Ectodermal cell (in vitro differentiated cells): ENCODE data around the gene HGD.

Experiments
- H3K27ac ChIP-seq: 2 replicates; pipeline ENCODE4 v1.7.0; 2013; ENCODE audit warnings: mild to moderate bottlenecking, low read depth, low read length; ENCODE audit not compliant: insufficient read depth, poor library complexity, severe bottlenecking
- H3K27me3 ChIP-seq: 2 replicates; pipeline ENCODE4 v1.7.0; 2013; ENCODE audit warnings: mild to moderate bottlenecking, low read length; ENCODE audit not compliant: insufficient read depth, control insufficient read depth, poor library complexity, severe bottlenecking
- H3K36me3 ChIP-seq: one replicate; pipeline ENCODE4 v1.7.0; 2013; ENCODE audit warnings: low read length; ENCODE audit not compliant: control insufficient read depth, insufficient read depth
- H3K4me1 ChIP-seq: one replicate; pipeline ENCODE4 v1.7.0; 2013; ENCODE audit warnings: low read length; ENCODE audit not compliant: control insufficient read depth, insufficient read depth
- H3K4me3 ChIP-seq: 2 replicates; pipeline ENCODE4 v1.7.0; 2013; ENCODE audit warnings: low read depth, low read length, control low read depth; ENCODE audit not compliant: insufficient read depth
- H3K9me3 ChIP-seq: 2 replicates; pipeline ENCODE4 v1.7.0; 2013; ENCODE audit warnings: mild to moderate bottlenecking, low read length, moderate library complexity; ENCODE audit not compliant: control insufficient read depth
- WGBS, 2 experiments: methylation state at CpG; one replicate each; pipeline ENCODE4 v1.1.7; 2013; ENCODE audit warnings: missing lambda C conversion rate in 2 of 2; 5-methylcytosine and 5-hydroxymethylcytosine counted together

Gene HGD

DNA sequence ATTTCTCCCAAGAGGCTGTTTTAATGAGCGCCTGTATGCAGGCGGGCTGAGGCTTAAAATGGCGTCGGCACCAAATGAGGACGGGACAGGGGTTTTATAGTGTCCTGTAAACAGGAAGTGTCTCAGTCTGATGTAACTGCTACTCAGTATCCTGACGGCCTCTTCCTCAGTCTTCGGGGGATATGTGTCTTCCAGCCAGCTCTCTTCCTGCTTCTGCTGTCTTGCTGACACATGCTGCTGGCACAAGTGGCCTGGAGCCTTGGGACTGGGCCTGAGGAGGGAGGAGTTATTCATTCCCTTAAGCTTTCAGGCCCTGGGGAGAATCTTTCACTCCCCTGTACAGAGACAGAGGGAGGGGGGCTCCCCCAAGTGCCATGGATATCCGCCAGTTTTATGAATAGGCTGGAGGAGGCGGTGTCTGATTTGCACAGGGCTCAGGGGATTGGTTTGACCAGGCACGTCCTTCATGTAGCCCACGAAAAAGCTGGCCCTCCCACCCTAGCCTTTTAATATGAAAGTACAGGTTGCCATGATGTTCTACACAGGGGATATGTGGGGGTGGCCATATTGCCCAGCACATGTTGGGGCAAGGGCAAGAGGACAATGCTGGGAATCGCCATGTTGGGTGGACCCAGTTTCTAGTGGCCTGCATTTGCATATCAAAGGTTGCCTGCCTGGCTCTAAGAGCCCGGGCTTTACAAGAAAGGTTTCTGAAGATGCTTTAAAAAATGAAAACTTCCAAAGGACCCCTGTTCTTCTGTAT lies 66.0 kb downstream of the HGD start:
- Histone ChIP-seq H3K4me3 (no peak overlapping the region), H3K27ac (no peak overlapping the region), H3K36me3 (no peaks in the 10 kb centered on the region), H3K4me1 (no peaks in the 10 kb centered on the region), H3K9me3 (no peaks in the 10 kb centered on the region), H3K27me3 (no peaks in the 10 kb centered on the region)
- WGBS, 2 experiments = 92 to 94% methylated on average over 13 of the region's 13 CpGs

DNA sequence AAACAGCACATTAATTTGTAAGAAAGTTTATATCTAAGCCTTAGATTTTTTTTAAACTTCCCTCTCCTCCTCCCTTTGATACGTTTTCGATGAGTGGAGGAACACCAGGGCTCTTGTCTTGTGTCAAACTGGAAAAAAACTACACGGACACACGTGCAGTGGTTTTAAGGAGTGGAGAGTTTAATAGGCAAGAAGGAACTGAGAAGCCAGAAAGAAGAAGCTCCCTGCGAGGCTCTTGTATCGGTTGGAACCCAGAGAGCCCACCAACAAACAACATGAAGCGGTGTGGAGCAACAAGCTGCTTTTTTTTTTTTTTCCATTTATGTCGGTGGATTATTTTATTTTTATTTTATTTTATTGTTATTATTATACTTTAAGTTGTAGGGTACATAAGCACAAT lies 67.3 kb downstream of the HGD start:
- Histone ChIP-seq H3K9me3 (no peaks in the 10 kb centered on the region), H3K27ac (no peak overlapping the region), H3K4me3 (no peak overlapping the region), H3K4me1 (no peaks in the 10 kb centered on the region), H3K36me3 (no peaks in the 10 kb centered on the region), H3K27me3 (no peaks in the 10 kb centered on the region)
- 94% methylated on average over 6 to 7 of the region's 8 CpGs for WGBS, 2 experiments

DNA sequence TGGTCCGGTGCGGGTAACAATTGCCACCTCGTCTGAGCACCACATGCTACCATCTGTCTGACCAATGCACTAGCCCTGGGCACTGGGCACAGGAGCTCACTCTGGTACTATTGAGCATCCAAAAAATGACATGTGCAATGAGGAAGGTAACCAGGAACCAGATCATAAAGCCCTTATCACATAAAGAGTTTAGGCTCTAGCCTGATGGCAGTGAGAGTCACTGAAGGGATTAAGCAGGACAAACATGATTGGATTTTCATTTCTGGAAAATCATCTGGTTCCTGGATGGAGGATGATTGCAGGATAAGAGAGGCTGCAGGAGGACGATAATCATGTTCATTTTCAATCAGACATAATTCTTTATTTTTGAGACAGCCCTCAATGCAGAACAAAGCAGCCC lies 73.5 kb downstream of the HGD start:
- H3K4me1 ChIP-seq = no peaks in the 10 kb centered on the region
- 88 to 92% methylated on average over 3 to 4 of the region's 4 CpGs for WGBS, 2 experiments
- no peak overlapping the region for H3K27ac ChIP-seq
- H3K4me3 ChIP-seq = no peak overlapping the region
- H3K27me3 ChIP-seq = no peaks in the 10 kb centered on the region
- H3K9me3 ChIP-seq = no peaks in the 10 kb centered on the region
- no peaks in the 10 kb centered on the region for H3K36me3 ChIP-seq

DNA sequence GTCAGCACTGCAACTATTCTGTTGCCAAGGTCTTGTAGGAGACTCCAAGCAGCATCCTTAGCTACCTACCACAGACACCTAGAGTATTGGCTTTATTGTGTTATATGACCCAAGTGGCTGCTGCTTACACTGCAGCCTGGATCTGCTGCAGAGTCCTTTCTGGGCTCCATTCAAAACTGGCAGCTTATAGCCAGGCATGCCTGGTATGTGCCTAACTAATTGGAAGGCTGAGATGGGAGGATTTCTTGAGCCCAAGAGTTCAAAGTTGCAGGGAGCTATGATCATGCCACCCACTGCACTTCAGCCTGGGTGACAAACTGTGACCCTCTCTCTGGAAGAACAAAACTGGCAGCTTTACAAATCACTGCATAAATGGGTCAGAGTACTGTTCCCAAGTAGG lies 77.3 kb downstream of the HGD start:
- Histone ChIP-seq H3K9me3 (no peaks in the 10 kb centered on the region), H3K27ac (no peak overlapping the region), H3K36me3 (peaks cover 4% of the 10 kb centered on the region), H3K27me3 (no peaks in the 10 kb centered on the region), H3K4me3 (no peak overlapping the region), H3K4me1 (no peaks in the 10 kb centered on the region)

DNA sequence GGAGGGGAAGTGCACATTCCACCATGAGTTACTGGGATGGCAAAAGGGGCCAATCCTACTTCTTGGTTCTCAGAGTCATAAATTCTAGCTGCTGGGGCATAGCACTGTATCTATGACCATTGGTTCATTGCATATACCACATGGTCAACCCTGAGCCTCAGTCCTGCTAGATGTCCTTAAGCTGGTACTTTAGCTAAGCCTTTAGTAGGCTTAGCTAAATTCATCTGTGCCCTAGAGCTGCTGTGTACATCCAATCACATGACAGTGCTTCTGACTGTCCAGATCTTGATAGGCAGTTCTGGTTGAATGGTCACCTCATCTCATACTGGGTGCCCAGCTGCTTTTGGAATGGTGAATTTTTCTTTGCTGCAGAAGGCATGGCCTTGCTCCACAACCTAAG lies 77.7 kb downstream of the HGD start:
- Histone ChIP-seq H3K27ac (no peak overlapping the region), H3K27me3 (no peaks in the 10 kb centered on the region), H3K9me3 (no peaks in the 10 kb centered on the region), H3K36me3 (peaks cover 8% of the 10 kb centered on the region), H3K4me1 (no peaks in the 10 kb centered on the region), H3K4me3 (no peak overlapping the region)

DNA sequence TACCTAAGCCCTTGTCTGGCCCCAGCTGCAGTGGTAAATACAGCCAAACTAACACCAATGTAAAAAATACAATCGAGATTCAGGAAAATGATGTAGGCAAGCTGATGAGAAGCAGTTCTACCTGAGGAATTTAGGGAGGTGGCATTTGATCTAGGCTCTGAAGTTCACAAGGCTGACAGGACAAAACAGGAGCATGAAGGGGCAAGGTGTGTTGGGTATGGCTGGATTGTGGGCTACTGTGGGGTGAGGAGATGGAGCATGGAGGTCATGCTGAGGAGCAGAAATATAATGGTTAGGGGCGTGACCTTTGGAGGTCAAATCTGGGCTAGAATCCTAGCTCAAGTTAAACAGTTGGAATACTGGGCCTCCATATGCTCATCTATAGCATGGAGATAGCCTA lies 79.4 kb downstream of the HGD start:
- Histone ChIP-seq H3K36me3 (peaks cover 22% of the 10 kb centered on the region), H3K27me3 (no peaks in the 10 kb centered on the region), H3K4me3 (no peak overlapping the region), H3K9me3 (no peaks in the 10 kb centered on the region), H3K4me1 (peaks cover under 1% of the 10 kb centered on the region), H3K27ac (no peak overlapping the region)
- WGBS, 2 experiments = 94% methylated on average over 2 of the region's 2 CpGs

DNA sequence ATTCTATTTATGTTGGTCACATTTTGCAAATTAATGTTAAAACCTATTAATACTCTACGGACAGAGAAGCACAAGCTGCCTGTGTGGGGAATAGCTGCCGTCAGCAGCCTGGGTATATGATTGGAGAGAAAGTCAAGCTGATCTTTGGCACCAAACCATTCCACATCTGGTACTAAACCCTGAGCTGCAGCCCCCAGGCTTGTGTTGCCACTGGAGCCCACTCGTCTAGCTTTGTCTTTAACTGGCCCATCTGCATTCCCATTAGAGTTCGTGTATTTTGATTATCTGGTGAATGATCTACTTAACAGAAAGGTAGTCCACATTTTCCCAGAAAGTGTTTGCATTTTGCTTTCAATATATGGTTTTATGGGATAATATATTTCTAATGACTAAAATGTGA lies 80.5 kb downstream of the HGD start:
- H3K36me3 ChIP-seq = peaks cover 25% of the 10 kb centered on the region

DNA sequence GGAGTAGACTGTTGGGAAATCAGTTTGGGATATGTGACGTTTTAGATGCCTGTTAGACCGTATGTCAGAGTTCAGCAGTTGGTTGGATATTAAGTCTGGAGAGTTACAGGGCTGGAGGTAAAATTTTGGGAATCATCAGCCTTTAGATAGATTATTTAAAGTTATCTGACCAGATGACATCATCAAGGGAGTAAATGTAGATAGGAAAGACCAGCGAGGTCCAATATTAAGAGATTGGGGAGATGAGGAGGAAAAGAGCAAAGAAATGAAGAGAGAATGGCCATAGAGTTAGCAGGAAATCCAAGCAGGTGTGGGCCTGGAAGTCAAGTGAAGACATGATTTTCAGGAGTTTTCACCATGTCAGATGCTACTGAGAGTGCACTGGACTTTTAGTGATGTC lies 82.8 kb downstream of the HGD start:
- Histone ChIP-seq H3K9me3 (no peaks in the 10 kb centered on the region), H3K27ac (no peak overlapping the region), H3K4me3 (no peak overlapping the region), H3K4me1 (peaks cover 5% of the 10 kb centered on the region), H3K36me3 (peaks cover 25% of the 10 kb centered on the region), H3K27me3 (no peaks in the 10 kb centered on the region)
- whole genome bisulfite sequencing, 2 experiments = 61 to 62% methylated on average over 3 of the region's 3 CpGs

More for the DNA sequence above, 80.5 kb downstream of the HGD start:
- 95 to 96% methylated on average over 4 of the region's 4 CpGs for WGBS, 2 experiments
- no peak overlapping the region for H3K4me3 ChIP-seq
- H3K9me3 ChIP-seq = no peaks in the 10 kb centered on the region
- peaks cover 5% of the 10 kb centered on the region for H3K4me1 ChIP-seq
- H3K27ac ChIP-seq = no peak overlapping the region
- H3K27me3 ChIP-seq = no peaks in the 10 kb centered on the region

DNA sequence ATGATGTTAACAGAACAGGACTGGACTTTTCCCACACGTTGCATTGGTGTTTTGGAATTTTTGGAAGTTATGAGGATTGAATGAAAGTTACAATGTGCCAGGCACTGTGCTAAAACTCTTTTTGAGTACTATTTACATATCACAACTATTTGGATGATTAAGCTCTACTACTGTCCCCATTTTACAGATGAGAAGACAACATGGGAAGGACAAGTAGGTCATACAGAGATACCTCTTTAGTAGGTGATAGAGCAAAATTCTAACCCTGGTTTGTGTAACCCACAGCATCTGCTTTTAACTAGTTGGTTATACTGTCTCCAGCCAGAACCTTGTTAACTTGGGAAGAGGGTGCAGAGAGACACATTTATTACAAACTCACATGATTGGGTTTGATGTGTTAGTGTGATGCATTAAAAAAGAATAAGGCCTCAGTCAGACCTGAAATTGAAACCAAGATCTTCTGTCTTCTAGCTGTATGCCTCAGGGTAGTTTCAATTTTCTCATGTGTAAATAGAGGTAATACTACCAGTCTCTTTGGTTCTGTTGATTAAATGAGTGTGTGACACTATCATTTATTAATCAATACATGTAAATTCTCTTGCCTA lies 84.5 kb downstream of the HGD start:
- whole genome bisulfite sequencing, 2 experiments = 79 to 94% methylated on average over 1 of the region's 1 CpG
- peak overlapping the region; percentile 98 for H3K4me3 ChIP-seq
- H3K36me3 ChIP-seq = peaks cover 25% of the 10 kb centered on the region

DNA sequence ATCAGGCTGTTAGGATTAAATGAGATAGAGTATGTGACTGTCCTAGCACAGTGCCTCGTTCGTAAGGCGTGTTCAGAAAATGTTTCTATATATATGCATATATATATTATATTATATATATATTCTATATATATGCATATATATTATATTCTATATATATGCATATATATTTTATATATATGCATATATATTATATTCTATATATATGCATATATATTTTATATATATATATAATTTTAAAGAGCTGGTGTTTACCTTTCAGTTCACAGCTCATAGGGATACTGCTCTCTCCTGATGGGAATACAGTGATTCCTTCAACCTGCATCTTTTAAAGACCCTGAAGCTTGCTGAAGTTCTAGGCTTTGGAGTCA lies 85.2 kb downstream of the HGD start:
- H3K9me3 ChIP-seq = no peaks in the 10 kb centered on the region
- H3K27me3 ChIP-seq = no peaks in the 10 kb centered on the region
- H3K4me1 ChIP-seq = peaks cover 5% of the 10 kb centered on the region
- H3K27ac ChIP-seq = no peak overlapping the region
- 20% methylated on average over 1 of the region's 3 CpGs; no CpG with 5 or more reads in 1 of the 2 experiments for WGBS, 2 experiments
- peaks cover 25% of the 10 kb centered on the region for H3K36me3 ChIP-seq
- peak overlapping the region; percentile 98 for H3K4me3 ChIP-seq

More for the DNA sequence above, 84.5 kb downstream of the HGD start:
- Histone ChIP-seq H3K27me3 (no peaks in the 10 kb centered on the region), H3K4me1 (peaks cover 5% of the 10 kb centered on the region), H3K9me3 (no peaks in the 10 kb centered on the region), H3K27ac (no peak overlapping the region)
